HCT116 (cell line): ENCODE measurements around the gene ARL5A. TPM values are rescaled to one million over a fixed set of nuclear protein-coding genes. Genes with fewer than 3 reads are reported as not detected.

Source experiments
- ATAC-seq: fragments of 200-7000 bp; cut with Tn5 transposase; 2 replicates; pipeline ENCODE4 v1.9.1; 2020; ENCODE audit warnings: mild to moderate bottlenecking, moderate library complexity
- BruUV-seq: library from RNA; stranded (reverse); fragments of 400-500 nt; replicated peaks from 2 replicates; lab custom pipeline; 2021; lab: Mats Ljungman, UMichigan
- CTCF ChIA-PET: fragments of 300-600 bp; sonication (Branson Sonifier 250); formaldehyde crosslinking; loops from one replicate; lab custom pipeline; 2021; ENCODE audit warnings: antibody characterized with exemption; lab: Charles Lee
- POLR2A ChIA-PET: fragments of 300-600, 350-600 bp; sonication (Branson Sonifier 250); formaldehyde crosslinking; loops from one replicate; lab custom pipeline; 2021; ENCODE audit warnings: antibody characterized with exemption; lab: Charles Lee
- RAD21 ChIA-PET, 2 experiments: fragments of 300-600 bp; sonication (Branson Sonifier 250); formaldehyde crosslinking; loops; one replicate each; lab custom pipeline; 2023; ENCODE audit warnings: low total read pairs in 2 of 2; ENCODE audit not compliant: uncharacterized antibody in 2 of 2, unreplicated experiment in 2 of 2, low non-redundant PET in 1 of 2; lab: Charles Lee
- DNase-seq: peaks from one replicate; pipeline ENCODE4 v3.0.0-alpha.2; 2010; ENCODE audit warnings: low read depth, low spot score
- H2AFZ ChIP-seq: fragments of 200-600 bp; shearing (Covaris generic), sonication (generic); 2 replicates; pipeline ENCODE4 v1.6.1; 2017; ENCODE audit warnings: low read depth, mixed run types, mixed read lengths, antibody characterized with exemption, low read length; ENCODE audit not compliant: poor library complexity, severe bottlenecking
- H3K27ac ChIP-seq: 2 replicates; pipeline ENCODE4 v1.5.1; 2012; ENCODE audit warnings: low read depth, low read length
- H3K27me3 ChIP-seq: fragments of 200-600 bp; sonication (generic); 2 replicates; pipeline ENCODE4 v1.6.1; 2016; ENCODE audit warnings: mixed run types, low read length, mixed read lengths; ENCODE audit not compliant: insufficient read depth
- H3K36me3 ChIP-seq, 2 experiments: fragments of 200-500 bp in 1 of 2; fragments of 200-600 bp in 1 of 2; sonication (Bioruptor generic) in 1 of 2; sonication (generic) in 1 of 2; 2 replicates each; pipeline versions ENCODE4 v1.5.1 to v1.6.1; 2014 to 2016; ENCODE audit warnings: low read length in 2 of 2, inconsistent platforms in 1 of 2, mixed read lengths in 1 of 2, mixed run types in 1 of 2; ENCODE audit not compliant: insufficient read depth in 2 of 2, control insufficient read depth in 1 of 2
- H3K4me1 ChIP-seq, 2 experiments: fragments of 200-600 bp in 1 of 2; sonication (generic) in 1 of 2; 2 replicates each; pipeline versions ENCODE4 v1.5.1 to v1.6.1; 2012 to 2017; ENCODE audit warnings: low read length in 2 of 2, inconsistent platforms in 1 of 2, mild to moderate bottlenecking in 1 of 2, mixed read lengths in 1 of 2, mixed run types in 1 of 2, moderate library complexity in 1 of 2; ENCODE audit not compliant: insufficient read depth in 2 of 2, control insufficient read depth in 1 of 2
- H3K4me2 ChIP-seq: fragments of 200-600 bp; sonication (generic); 2 replicates; pipeline ENCODE4 v1.6.1; 2017; ENCODE audit warnings: mixed run types, low read length, mixed read lengths
- H3K4me3 ChIP-seq, 2 experiments: fragments of 200-600 bp in 1 of 2; sonication (generic) in 1 of 2; replicated peaks in 1 of 2; 2 replicates each; pipeline ENCODE4 v1.5.1; 2011 to 2016; ENCODE audit warnings: low read length in 2 of 2, control low read depth in 1 of 2, low read depth in 1 of 2, mild to moderate bottlenecking in 1 of 2, mixed read lengths in 1 of 2, mixed run types in 1 of 2
- H3K79me2 ChIP-seq: fragments of 200-600 bp; sonication (generic); 2 replicates; pipeline ENCODE4 v1.6.1; 2017; ENCODE audit warnings: mild to moderate bottlenecking, mixed run types, low read length, moderate library complexity, mixed read lengths; ENCODE audit not compliant: insufficient read depth
- H3K9ac ChIP-seq: fragments of 200-600 bp; sonication (generic); 2 replicates; pipeline ENCODE4 v1.6.1; 2016; ENCODE audit warnings: low read length, mixed read lengths
- H3K9me2 ChIP-seq: fragments of 200-600 bp; sonication (generic), shearing (Covaris generic); 2 replicates; pipeline ENCODE4 v1.6.1; 2017; ENCODE audit warnings: mixed run types, mild to moderate bottlenecking, moderate library complexity; ENCODE audit not compliant: insufficient read depth
- H3K9me3 ChIP-seq, 2 experiments: fragments of 200-500 bp in 1 of 2; fragments of 200-600 bp in 1 of 2; sonication (Bioruptor generic) in 1 of 2; sonication (generic) in 1 of 2; 2 replicates each; pipeline ENCODE4 v1.6.1; 2014 to 2017; ENCODE audit warnings: low read length in 2 of 2, mixed read lengths in 2 of 2, inconsistent platforms in 1 of 2, low read depth in 1 of 2, mild to moderate bottlenecking in 1 of 2, mixed run types in 1 of 2, moderate library complexity in 1 of 2; ENCODE audit not compliant: control insufficient read depth in 1 of 2, insufficient read depth in 1 of 2
- H4K20me1 ChIP-seq: fragments of 200-600 bp; sonication (generic), shearing (Covaris generic); 2 replicates; pipeline ENCODE4 v1.6.1; 2017; ENCODE audit warnings: mixed run types, mild to moderate bottlenecking, moderate library complexity; ENCODE audit not compliant: insufficient read depth
- CEBPB ChIP-seq: IDR thresholded peaks from 2 replicates; pipeline ENCODE4 v1.6.1; 2012; ENCODE audit warnings: low read depth
- EZH2 ChIP-seq: fragments of 200-600 bp; sonication (generic); IDR thresholded peaks from 2 replicates; pipeline ENCODE4 v1.6.1; 2017; ENCODE audit warnings: antibody characterized with exemption, mixed run types
- FOSL1 ChIP-seq: IDR thresholded peaks from 2 replicates; pipeline ENCODE4 v1.6.1; 2012; ENCODE audit warnings: low read depth
- SRF ChIP-seq: IDR thresholded peaks from 2 replicates; pipeline ENCODE4 v1.6.1; 2012; ENCODE audit warnings: low read depth
- TCF7L2 ChIP-seq: IDR thresholded peaks from 2 replicates; pipeline ENCODE4 v1.7.0; 2011; ENCODE audit warnings: borderline replicate concordance, inconsistent platforms; ENCODE audit not compliant: insufficient read depth, insufficient read length; ENCODE audit errors: extremely low read depth
- ZFX ChIP-seq: fragments of 450-650 bp; IDR thresholded peaks from 2 replicates; pipeline ENCODE4 v1.6.1; 2017
- ZNF274 ChIP-seq: fragments of 200-500 bp; sonication (Bioruptor generic); IDR thresholded peaks from 2 replicates; pipeline ENCODE4 v1.6.1; 2014; ENCODE audit warnings: mild to moderate bottlenecking, low read depth, low read length, inconsistent platforms
- intact Hi-C: fragments of 100-400 bp; cut with micrococcal nuclease; formaldehyde crosslinking; loops from 2 replicates; pipeline ENCODE4 v1.10.0; 2022
- total RNA-seq: library from RNA; stranded (reverse); gene quantifications from one replicate; pipeline ENCODE4 v1.2.1, GENCODE V29; 2021; ENCODE audit not compliant: unreplicated experiment
- TF ChIP-seq, protein P1 (sequence below), 3 experiments: fragments of 200-600 bp in 1 of 3; sonication (generic) in 1 of 3; IDR thresholded peaks in 2 of 3; conservative IDR thresholded peaks in 1 of 3; 2 replicates each; pipeline ENCODE4 v1.5.1; 2012 to 2017; ENCODE audit warnings: low read depth in 2 of 3, low read length in 2 of 3, antibody characterized with exemption in 1 of 3, borderline replicate concordance in 1 of 3, control low read depth in 1 of 3, mild to moderate bottlenecking in 1 of 3, mixed read lengths in 1 of 3, mixed run types in 1 of 3, moderate library complexity in 1 of 3; ENCODE audit not compliant: insufficient read depth in 1 of 3
- TF ChIP-seq, protein P2 (sequence below): IDR thresholded peaks from 2 replicates; pipeline ENCODE4 v1.6.1; 2012
- TF ChIP-seq, protein P3 (sequence below): IDR thresholded peaks from 2 replicates; pipeline ENCODE4 v1.6.1; 2012; ENCODE audit warnings: low read depth

The ARL5A gene
- total RNA-seq, 1 experiment from 2014 or later = 74.4 TPM

DNA sequence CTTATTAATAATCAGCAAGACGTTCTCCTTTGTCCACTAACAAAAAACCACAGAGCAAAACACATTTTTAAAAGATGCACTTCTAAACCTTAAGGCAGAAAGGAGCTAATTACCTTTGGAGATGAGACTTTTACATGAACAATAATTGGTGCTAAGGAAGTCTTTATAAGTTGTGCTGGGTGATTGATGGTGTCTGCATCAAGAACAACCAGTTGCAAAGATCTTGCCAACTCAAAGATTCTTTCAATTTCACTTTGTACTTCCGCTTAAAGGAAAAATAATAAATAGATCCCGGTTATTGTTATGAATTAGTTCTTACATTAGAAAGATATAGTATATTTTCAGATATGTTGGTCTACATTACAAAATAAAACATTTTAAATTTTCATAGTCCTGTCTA is 26.9 kb upstream of the ARL5A start:
- Histone ChIP-seq H4K20me1 (no peaks in the 10 kb centered on the region), H2AFZ (no peak overlapping the region), H3K27ac (no peak overlapping the region), H3K27me3 (no peaks in the 10 kb centered on the region), H3K79me2 (no peaks in the 10 kb centered on the region), H3K36me3 (no peaks in the 10 kb centered on the region), H3K4me2 (no peak overlapping the region), H3K9me3 (no peaks in the 10 kb centered on the region), H3K9me2 (no peaks in the 10 kb centered on the region), H3K4me3 (no peak overlapping the region), H3K9ac (no peak overlapping the region), H3K4me1 (no peaks in the 10 kb centered on the region)
- no peak for DNase-seq
- ATAC-seq = no peak
- intact Hi-C loops = no loop called here
- ChIA-PET RAD21 (no interaction called here), CTCF (no interaction called here), POLR2A (no interaction called here)
- BruUV-seq = no TSS peak
- TF ChIP-seq EZH2 (no peak), ZNF274 (no peak), TCF7L2 (no peak)
- TF ChIP-seq, protein P1, sequence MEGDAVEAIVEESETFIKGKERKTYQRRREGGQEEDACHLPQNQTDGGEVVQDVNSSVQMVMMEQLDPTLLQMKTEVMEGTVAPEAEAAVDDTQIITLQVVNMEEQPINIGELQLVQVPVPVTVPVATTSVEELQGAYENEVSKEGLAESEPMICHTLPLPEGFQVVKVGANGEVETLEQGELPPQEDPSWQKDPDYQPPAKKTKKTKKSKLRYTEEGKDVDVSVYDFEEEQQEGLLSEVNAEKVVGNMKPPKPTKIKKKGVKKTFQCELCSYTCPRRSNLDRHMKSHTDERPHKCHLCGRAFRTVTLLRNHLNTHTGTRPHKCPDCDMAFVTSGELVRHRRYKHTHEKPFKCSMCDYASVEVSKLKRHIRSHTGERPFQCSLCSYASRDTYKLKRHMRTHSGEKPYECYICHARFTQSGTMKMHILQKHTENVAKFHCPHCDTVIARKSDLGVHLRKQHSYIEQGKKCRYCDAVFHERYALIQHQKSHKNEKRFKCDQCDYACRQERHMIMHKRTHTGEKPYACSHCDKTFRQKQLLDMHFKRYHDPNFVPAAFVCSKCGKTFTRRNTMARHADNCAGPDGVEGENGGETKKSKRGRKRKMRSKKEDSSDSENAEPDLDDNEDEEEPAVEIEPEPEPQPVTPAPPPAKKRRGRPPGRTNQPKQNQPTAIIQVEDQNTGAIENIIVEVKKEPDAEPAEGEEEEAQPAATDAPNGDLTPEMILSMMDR (IDR thresholded peaks at IDR 0.05 in 2 of 3, conservative IDR thresholded peaks at IDR 0.05 in 1 of 3; ENCODE audit: borderline replicate concordance in 1 of 3, insufficient read depth in 1 of 3, low read depth in 2 of 3, low read length in 2 of 3) = no peak
- TF ChIP-seq, protein P2, sequence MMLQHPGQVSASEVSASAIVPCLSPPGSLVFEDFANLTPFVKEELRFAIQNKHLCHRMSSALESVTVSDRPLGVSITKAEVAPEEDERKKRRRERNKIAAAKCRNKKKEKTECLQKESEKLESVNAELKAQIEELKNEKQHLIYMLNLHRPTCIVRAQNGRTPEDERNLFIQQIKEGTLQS = no peak

DNA sequence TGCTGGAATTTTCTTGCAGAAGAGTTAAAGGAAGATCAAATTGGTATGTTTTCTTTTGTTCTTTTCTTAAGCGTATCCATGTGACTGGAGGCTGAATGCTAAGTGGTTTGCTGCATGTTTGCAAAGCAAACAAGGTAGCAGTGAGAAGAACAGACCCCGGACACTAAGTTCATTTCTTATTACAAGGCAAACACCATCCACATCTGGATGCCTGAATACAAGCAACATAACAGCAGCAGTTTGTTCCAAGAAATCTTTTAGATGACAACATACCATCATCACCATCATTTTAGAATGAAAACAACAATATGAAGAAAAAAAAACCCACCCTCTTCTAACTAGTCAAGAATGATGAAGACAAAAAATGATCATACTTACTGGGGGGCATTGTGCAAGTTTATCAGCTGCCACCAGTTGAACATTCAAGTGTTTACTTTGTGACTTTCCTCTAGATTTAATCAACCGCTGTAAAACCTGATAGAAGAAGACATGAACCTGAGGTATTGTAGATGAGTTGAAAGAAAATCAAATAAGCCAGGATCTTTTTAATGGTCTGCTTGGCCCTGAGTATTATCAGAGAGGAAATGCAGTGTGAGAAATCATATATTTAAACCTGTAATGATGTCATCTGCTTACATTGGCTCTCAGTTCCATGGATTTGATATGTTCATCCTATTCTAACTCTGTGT is 25.0 kb upstream of the ARL5A start:
- POLR2A ChIA-PET = no interaction called here
- TF ChIP-seq SRF (no peak), ZFX (no peak), CEBPB (no peak), FOSL1 (no peak)
- TF ChIP-seq, protein P3, sequence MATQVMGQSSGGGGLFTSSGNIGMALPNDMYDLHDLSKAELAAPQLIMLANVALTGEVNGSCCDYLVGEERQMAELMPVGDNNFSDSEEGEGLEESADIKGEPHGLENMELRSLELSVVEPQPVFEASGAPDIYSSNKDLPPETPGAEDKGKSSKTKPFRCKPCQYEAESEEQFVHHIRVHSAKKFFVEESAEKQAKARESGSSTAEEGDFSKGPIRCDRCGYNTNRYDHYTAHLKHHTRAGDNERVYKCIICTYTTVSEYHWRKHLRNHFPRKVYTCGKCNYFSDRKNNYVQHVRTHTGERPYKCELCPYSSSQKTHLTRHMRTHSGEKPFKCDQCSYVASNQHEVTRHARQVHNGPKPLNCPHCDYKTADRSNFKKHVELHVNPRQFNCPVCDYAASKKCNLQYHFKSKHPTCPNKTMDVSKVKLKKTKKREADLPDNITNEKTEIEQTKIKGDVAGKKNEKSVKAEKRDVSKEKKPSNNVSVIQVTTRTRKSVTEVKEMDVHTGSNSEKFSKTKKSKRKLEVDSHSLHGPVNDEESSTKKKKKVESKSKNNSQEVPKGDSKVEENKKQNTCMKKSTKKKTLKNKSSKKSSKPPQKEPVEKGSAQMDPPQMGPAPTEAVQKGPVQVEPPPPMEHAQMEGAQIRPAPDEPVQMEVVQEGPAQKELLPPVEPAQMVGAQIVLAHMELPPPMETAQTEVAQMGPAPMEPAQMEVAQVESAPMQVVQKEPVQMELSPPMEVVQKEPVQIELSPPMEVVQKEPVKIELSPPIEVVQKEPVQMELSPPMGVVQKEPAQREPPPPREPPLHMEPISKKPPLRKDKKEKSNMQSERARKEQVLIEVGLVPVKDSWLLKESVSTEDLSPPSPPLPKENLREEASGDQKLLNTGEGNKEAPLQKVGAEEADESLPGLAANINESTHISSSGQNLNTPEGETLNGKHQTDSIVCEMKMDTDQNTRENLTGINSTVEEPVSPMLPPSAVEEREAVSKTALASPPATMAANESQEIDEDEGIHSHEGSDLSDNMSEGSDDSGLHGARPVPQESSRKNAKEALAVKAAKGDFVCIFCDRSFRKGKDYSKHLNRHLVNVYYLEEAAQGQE = no peak
- TF ChIP-seq, all 23 proteins: peak for 0
- H3K9ac ChIP-seq = no peak overlapping the region

More for the DNA sequence above, 25.0 kb upstream of the ARL5A start:
- H3K9me3 ChIP-seq = no peaks in the 10 kb centered on the region
- no peaks in the 10 kb centered on the region for H3K36me3 ChIP-seq
- no peaks in the 10 kb centered on the region for H3K79me2 ChIP-seq
- no peak overlapping the region for H3K27ac ChIP-seq
- RAD21 ChIA-PET = no interaction called here
- no peaks in the 10 kb centered on the region for H3K4me1 ChIP-seq
- DNase-seq (no peak), ATAC-seq (no peak)
- CTCF ChIA-PET = no interaction called here
- intact Hi-C loops = no loop called here
- H4K20me1 ChIP-seq = no peaks in the 10 kb centered on the region
- H3K4me3 ChIP-seq = no peak overlapping the region
- no peaks in the 10 kb centered on the region for H3K27me3 ChIP-seq
- H2AFZ ChIP-seq = no peak overlapping the region
- no peak overlapping the region for H3K4me2 ChIP-seq
- H3K9me2 ChIP-seq = no peaks in the 10 kb centered on the region
- no TSS peak for BruUV-seq
